GM04504 (cell line): Measurements from ENCODE around the gene ECT2L.

Experiments
- DNase-seq: peaks from one replicate; pipeline ENCODE4 v3.0.0-alpha.2; 2012; ENCODE audit warnings: low read depth

Gene ECT2L, protein sequence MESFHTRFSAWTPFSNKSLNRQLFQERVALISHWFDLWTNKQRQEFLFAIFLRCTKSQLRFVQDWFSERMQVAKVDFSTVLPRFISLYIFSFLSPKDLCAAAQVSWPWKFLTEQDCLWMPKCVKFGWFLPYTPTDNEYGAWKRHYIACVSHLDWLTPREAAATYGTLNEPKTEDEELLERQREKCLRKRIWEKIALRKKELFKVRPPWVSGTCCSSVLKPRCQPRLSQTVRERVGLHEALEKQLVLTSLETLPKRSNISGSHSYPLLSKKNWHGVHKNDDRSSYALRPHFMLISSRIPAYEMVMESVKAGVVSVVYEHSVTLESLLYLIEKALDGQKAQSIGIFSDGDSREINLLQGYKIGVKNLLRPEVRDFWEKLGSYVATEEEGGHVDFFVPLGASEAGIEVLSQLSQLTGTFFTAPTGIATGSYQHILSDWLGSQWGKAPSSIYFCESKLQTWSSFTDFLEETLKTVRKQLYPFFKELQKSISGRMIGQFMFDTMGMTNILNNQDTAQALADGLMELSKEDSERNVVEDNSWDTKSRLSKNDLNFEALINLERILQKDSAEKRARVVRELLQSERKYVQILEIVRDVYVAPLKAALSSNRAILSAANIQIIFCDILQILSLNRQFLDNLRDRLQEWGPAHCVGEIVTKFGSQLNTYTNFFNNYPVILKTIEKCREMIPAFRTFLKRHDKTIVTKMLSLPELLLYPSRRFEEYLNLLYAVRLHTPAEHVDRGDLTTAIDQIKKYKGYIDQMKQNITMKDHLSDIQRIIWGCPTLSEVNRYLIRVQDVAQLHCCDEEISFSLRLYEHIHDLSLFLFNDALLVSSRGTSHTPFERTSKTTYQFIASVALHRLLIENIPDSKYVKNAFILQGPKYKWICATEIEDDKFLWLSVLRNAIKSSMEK

DNA sequence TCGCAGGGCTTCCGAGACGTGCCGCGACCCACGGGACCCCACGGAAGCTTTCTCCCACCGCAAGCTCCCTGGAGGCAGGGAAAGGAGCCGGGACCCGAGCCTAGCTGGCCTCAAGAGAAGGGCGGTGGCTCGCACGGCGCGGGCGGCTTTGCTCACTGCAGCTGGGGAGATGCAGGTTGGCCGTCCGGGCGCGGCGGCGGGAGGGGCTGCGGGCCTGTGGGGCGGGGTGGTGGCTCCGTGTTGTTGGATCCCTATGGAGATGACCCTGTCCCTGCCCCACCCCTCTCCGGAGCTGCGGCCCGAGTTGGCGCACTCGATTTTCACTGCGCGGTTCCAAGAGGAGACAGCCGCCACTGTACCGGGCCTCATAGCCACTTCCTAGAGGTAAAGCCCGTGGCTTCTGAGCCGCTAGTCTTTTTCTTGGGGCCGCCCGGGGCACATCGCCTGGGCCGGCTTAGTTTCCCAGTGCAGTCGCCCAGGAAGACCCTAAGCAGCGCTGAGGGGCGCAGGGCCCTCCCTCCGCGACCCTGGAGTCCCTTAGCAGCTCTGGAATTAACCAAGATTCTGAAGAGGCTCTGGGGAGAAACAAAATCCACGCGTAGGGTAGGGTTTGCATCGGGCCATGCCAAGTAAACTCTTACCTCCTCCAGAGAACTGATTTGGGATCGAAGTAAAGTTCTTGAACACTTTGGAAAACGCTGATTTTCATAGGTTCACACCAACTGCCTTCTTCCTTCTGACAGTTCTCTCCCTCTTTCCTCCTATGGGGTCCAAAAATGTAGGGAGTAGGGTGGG is at the start of gene ECT2L:
Gene ECT2L, plus strand, starts transcription at position 279 of the 795 bp plus-strand sequence. CDS start 17,188 bp downstream, outside the sequence.
- no peak for DNase-seq

- DNase-seq = no peak
Measured at GRCh38 chr6:138752017-138752416, 43.9 kb upstream of the ECT2L start.

GRCh38 chr6:138757136-138757535 is 38.8 kb upstream of the ECT2L start:
- DNase-seq = no peak

GRCh38 chr6:138765896-138766655 is 29.8 kb upstream of the ECT2L start:
- DNase-seq = no peak

DNA sequence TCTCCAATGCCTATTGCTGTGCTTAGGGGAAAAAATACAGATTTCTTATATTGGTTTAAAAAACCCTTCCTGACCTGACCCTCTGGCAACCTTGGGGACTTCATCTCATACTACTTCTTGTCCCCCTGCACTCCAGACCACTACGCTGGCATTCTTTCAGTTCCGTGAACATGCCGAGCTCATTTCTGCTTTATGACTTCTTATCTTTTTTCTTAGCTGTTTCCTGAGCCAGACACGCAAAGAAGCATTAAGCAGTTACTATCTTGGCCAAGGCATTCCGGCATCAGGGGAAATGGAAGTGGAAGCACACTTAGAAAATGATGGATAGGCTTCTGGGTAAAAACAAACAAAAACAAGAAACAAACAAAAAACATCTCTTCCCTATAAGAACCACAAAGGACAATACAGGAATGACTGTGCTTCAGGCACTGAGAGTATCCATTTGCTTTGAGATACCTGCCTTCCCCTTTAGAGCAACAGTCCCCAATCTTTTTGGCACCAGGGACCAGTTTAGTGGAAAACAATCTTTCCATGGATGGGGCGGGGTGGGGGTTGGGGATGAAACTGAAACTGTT is 26.7 kb upstream of the ECT2L start:
- no peak for DNase-seq

- DNase-seq = no peak
Measured at GRCh38 chr6:138772596-138773176, 23.2 kb upstream of the ECT2L start.

DNA sequence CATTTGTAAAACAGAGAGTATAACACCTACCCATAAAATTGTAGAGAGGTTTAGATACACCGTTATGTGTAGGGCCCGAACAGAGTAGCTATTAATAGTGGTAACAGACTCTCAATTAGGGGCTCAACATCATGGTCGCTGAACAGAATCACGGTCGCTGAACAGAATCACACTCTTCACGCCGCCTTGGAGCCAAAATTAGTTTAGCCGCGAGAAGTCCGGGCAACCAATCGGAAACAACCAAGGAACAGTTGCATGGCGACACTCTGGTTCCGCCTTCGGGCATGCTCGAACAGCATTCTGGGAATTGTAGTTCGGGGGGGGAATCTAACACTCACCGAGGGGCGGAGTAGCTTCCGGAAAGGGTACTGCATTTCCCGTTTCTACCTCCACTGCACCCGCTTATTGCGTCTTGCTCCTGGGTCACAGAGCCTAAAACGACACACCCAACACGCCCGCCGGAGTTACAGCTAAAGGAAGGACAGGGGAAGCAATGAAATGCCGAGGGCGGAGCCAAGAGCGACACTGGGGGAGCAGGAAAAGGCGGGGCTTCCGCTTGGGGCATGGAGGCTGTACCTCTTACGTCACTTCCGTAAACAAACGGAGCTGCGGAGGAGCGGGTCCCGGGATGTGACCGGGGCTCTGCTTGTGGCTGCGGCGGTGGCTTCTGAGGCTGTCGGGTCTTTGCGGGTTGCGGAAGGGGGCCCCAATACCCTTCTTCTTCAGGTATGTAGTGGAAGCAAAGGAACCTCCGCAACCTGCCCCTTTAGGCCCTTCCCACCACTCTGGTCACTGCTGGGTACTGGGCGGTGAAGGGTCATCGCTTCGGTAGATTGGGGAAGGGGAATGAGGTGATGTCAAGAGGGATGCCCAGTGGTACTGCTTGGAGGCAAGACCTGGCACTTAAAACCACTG is 22.5 kb upstream of the ECT2L start, which contains the start of gene CCDC28A:
Gene CCDC28A, plus strand, starts transcription at position 593 of the 915 bp plus-strand sequence. CDS start 2,352 bp downstream, outside the sequence.
- peak; percentile 88 for DNase-seq

- no peak for DNase-seq
Measured at GRCh38 chr6:138774370-138774769, 21.5 kb upstream of the ECT2L start.

- no peak for DNase-seq
Measured at GRCh38 chr6:138776659-138777058, 19.2 kb upstream of the ECT2L start.

- DNase-seq = no peak
Measured at GRCh38 chr6:138778331-138778730, 17.6 kb upstream of the ECT2L start.

DNA sequence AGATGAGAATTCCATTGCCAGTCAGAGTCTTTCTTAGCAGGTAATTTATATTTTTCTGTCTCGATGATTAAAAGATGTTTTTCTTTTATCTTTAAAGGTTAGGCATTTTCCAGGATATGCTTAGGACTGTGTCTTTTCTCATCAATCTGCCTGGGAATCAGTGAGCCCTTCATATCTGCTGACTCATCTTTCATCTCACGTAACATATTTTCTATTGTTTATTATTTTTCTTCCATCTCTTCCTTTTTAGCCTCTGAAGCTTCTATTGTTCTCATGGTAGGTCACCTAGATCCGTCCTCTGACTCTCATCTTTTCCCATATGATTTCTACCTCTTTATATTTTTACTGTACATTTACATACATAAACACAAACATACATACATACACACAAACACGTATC is 13.6 kb upstream of the ECT2L start:
- no peak for DNase-seq

GRCh38 chr6:138785079-138785478 is 10.8 kb upstream of the ECT2L start:
- DNase-seq = no peak

GRCh38 chr6:138785980-138786379 is 9.9 kb upstream of the ECT2L start:
- DNase-seq = no peak

- DNase-seq = no peak
Measured at GRCh38 chr6:138787138-138787537, 8.7 kb upstream of the ECT2L start.

- no peak for DNase-seq
Measured at GRCh38 chr6:138796771-138797170, 884 bp downstream of the ECT2L start.

- DNase-seq = no peak
Measured at GRCh38 chr6:138797806-138798446, 2.0 kb downstream of the ECT2L start.

DNA sequence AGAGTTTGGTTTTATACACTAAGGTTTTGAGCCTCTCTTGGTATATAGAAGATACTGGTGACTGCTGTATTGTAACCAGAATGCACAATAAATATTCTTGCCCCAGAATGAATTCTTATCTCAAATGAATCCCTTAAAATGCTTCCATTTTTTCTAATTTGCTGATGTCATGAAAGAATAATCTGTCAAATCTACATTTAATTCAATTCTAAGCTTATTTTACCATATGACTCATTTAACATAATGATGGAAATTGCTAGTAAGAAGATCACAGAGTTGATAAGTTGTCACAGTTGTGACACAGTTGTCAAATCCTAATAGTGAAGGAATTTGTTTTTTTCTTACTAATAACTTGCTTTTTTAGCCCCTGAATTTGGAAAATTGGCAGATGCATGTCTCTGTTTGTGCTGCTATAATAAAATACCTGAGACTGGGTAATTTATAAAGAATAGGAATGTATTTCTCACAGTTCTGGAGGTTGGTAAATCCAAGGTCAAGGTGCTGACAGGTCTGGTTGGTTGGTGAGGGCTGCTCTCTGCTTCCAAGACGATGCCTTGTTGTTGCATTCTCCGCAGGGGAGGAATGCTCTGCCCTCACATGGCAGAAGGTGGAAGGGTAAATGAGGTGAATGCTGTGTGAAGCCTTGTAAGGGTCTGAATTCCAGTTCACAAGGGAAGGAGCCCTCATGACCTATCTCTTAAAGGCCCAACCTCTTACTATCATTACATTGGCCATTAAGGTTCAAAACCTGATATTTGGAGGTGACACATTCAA is 4.7 kb downstream of the ECT2L start:
- no peak for DNase-seq

GRCh38 chr6:138803331-138803730 is 7.4 kb downstream of the ECT2L start:
- DNase-seq = no peak
